GM12872 (cell line): ENCODE measurements around the gene ATP9A.

Experiments
- CTCF ChIP-seq: IDR thresholded peaks from 3 replicates; pipeline ENCODE4 v1.5.1; 2011; ENCODE audit warnings: low read depth, mild to moderate bottlenecking, low read length, moderate library complexity; ENCODE audit not compliant: insufficient read depth

Gene ATP9A, protein sequence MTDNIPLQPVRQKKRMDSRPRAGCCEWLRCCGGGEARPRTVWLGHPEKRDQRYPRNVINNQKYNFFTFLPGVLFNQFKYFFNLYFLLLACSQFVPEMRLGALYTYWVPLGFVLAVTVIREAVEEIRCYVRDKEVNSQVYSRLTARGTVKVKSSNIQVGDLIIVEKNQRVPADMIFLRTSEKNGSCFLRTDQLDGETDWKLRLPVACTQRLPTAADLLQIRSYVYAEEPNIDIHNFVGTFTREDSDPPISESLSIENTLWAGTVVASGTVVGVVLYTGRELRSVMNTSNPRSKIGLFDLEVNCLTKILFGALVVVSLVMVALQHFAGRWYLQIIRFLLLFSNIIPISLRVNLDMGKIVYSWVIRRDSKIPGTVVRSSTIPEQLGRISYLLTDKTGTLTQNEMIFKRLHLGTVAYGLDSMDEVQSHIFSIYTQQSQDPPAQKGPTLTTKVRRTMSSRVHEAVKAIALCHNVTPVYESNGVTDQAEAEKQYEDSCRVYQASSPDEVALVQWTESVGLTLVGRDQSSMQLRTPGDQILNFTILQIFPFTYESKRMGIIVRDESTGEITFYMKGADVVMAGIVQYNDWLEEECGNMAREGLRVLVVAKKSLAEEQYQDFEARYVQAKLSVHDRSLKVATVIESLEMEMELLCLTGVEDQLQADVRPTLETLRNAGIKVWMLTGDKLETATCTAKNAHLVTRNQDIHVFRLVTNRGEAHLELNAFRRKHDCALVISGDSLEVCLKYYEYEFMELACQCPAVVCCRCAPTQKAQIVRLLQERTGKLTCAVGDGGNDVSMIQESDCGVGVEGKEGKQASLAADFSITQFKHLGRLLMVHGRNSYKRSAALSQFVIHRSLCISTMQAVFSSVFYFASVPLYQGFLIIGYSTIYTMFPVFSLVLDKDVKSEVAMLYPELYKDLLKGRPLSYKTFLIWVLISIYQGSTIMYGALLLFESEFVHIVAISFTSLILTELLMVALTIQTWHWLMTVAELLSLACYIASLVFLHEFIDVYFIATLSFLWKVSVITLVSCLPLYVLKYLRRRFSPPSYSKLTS

DNA sequence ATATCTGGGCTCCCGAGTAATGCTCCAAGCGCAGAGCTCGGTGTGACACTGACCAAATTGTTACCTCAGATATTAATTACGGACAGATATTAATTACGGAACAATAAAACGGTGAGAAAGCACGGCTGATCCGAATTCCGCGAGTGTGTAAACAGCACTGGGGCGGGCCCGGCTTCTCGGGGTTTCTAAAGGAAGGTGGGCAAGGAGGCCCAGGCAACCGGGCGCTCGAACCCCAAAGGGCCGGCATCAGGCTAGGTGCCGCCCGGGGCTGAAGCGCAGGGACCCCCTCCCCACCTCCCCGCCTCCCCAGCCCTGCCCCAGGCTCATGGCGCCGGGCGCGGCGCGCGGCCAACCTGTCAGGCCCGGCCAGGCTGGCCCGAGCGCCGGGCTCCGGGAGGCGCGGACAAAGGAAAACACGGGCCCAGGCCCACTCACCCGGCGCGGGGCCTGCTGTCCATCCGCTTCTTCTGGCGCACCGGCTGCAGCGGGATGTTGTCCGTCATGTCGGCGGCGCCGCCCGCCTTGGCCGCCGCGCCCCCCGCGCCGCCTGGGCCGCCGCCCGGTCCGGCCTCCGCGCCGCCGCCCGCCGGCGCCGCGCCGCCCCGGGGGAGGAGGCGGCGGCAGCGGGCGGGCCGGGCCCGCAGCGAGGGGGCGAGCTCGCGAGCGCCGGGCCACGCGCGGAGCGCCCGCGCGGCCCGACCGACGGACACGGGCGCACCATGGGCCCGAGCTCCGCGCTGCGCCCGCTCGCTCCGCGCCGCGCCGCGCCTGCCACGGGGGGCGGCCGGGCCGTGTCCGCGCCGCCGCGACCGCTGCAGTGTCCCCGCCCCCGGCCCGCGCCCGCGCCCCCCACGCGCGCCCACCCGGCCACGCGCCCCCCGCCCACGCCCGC lies at the start of gene ATP9A:
Gene ATP9A (minus strand): TSS at position 524 of the 892 bp plus-strand sequence. CDS start 21 bp downstream, at position 503.
- no peak for TF ChIP-seq CTCF

GRCh38 chr20:51815383-51816076 lies 47.3 kb upstream of the ATP9A start:
- no peak for TF ChIP-seq CTCF

GRCh38 chr20:51812861-51813260 lies 44.7 kb upstream of the ATP9A start:
- TF ChIP-seq CTCF = no peak

DNA sequence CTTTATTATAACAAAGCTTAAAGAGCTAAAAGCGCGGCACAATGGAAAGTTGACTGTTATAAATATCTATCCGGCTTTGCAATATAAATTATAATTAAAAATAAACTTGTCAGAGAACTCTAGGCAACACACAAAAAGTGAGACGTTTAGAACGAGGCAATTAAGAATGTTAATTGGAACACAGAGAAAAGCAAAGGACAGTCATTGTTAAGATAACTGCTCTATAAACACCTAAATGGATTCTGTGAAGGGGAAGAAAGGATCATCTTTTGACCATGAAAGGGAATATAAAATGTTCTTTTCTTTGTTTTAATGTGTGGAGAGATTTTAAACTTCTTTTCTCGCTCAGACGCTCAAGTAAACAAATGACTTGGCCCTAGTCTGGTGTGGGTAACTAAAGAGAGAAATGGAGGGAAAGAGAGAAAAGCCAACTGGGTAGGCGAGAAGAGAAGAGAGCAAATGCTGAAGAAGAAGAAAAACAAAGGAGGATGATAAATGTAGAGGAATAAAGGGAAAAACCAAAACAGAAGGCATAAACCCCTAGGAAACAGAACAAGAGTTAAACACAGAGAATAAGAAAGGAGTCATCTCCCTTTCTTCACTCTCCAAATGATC lies 43.4 kb upstream of the ATP9A start:
- TF ChIP-seq CTCF = no peak

DNA sequence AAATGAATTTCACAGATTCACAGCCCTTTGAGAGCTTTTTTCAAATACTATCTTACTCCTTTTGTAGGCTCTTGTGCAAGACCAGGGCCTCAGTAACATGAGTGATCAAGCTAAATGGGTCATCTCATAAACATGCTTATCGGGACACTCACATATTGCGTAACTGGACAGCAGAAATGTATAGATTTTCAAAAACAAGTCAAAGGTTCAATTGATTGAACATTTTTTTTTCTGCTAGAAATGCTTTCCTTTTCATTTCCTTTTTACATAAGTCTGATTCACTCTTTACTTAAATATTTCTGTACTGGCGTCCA lies 42.8 kb upstream of the ATP9A start:
- no peak for TF ChIP-seq CTCF

- no peak; the same call in 2 of the 3 replicates for TF ChIP-seq CTCF
These were observed 42.2 kb upstream of the ATP9A start for GRCh38 chr20:51810155-51811041.
